HG03064 (cell line): Measurements from ENCODE around the gene RHBDD2.

ENCODE experiments used
- ATAC-seq: cut with Tn5 transposase; IDR thresholded peaks from one replicate; pipeline ENCODE4 v1.9.1; 2021; ENCODE audit warnings: low read depth; ENCODE audit not compliant: unreplicated experiment

The RHBDD2 gene

GRCh38 chr7:75916259-75916658 is 37.4 kb downstream of the RHBDD2 start:
- no peak for ATAC-seq

DNA sequence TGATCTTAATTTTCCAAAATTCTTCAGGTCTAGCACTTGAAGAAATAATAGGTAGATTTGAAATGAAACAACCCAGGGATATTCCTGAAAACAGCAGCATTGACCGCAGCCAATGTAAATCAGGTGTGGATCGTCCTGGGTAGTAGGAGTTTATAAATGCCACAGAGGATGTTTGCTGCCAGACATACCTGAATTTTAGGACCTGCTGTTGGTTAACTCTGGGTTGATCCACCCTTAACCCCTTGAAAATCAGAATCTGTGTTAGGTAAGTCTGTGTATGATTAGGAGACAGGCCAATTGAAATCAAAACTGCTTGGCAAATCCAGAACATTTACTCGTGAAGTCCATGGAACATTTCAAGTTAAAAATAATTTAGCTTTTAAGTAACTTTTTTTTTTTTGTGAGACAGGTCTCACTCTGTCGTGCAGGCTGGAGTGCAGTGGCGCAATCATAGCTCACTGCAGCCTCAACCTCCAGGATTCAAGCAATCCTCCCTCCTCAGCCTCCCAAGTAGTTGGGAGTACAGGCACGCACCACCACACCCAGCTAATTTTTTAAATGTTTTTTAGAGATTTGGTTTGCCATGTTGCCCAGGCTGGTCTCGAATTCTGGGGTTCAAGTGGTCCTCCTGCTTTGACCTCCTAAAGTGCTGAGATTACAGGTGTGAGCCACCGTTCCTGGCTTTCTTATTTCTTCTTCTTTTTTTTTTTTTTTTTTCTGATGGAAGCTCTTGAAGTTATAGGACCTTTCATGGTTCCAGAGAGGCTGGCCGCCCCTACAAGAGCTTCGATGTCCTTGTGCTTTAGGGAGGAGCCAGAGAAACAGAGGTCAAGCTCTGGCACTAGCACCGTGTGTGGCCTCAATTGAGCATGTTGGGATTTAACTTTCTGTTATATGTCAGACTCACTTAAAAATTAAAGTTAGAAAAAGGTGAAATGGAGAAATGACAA is 38.1 kb downstream of the RHBDD2 start:
- no peak for ATAC-seq

- ATAC-seq: no peak
These were observed 41.8 kb downstream of the RHBDD2 start for GRCh38 chr7:75920431-75921161.

DNA sequence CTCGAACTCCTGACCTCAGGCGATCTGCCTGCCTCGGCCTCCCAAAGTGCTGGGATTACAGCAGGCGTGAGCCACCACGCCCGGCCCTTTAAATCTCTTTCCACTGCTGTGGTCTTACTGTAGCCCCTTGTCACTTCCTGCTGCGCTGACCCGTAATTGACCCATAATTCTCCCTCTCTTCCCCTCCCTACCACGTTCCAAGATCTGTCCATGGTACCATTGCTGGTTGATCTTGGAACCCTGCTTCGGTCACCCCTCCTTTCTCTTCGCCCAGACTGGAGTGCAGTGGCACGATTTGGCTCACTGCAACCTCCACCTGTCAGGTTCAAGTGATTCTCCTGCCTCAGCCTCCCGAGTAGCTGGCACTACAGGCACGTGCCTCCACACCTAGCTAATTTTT is 42.6 kb downstream of the RHBDD2 start:
- ATAC-seq: no peak

DNA sequence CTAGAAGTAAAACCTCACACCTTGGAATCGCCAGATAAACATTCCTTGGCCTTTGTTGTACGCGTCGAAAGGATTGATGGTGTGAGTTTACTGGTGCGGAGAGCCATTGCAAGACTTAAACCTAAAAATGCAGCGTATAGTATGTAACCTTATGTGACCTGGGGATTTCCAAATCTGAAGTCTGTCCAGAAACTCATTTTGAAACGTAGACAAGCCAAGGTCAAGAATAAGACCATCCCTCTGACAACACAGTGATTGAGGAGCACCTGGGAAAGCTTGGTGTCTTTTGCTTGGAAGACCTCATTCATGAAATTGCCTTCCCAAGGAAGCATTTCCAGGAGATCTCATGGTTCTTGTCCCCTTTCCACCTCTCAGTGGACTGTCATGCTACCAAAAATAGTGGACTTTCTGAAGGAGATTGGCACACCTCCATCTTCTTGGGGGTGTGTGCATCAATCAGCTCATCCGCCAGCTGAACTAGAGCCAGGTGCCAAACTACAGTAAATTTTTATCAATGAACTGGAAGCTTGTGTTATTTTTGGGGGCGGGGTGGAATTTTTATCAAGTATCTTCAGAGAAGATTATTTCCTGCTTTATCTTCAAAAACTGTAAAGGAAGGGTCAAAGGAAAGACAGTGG is 44.3 kb downstream of the RHBDD2 start:
- ATAC-seq: no peak

DNA sequence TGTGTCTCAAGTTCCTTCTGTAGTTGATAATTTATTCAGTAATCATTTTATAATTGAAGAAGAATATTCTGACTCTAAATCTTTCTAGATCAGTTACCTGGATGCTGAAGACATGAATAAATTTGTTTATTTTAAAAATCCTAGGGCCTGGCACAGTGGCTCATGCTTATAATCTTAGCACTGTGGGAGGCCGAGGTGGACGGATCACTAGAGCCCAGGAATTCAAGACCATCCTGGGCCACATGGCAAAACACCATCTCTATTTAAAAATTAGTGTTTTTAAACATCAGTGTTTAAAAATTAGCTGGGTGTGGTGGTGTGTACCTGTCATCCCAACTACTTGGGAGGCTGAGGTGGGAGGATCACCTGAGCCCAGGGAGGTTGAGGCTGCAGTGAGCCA is 45.4 kb downstream of the RHBDD2 start:
- ATAC-seq: no peak

GRCh38 chr7:75924889-75925288 is 46.1 kb downstream of the RHBDD2 start:
- ATAC-seq: no peak

- no peak for ATAC-seq
These were observed 47.0 kb downstream of the RHBDD2 start for GRCh38 chr7:75925717-75926435.

DNA sequence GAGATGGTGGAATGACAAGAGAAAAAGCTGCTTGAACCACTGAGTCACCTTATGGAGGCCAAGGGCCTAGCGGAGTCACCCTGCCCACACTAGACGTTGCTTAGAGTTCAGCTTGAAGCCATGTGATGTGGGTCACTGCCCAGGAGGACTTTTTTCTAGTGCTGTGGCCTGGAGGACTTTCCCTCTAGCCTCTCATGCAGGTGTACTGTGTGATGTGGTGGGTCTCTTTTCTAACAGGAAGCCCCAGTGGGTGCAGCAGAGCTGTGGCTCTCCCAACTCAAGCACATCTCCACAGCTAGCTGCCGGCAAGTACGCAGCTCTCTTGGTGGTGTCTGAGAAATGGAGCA is 49.7 kb downstream of the RHBDD2 start:
- peak; percentile 80 for ATAC-seq

- ATAC-seq: no peak
These were observed 52.8 kb downstream of the RHBDD2 start for GRCh38 chr7:75931680-75932079.

GRCh38 chr7:75937958-75938786 is 59.3 kb downstream of the RHBDD2 start:
- no peak for ATAC-seq
